GM12892 (cell line): Measurements from ENCODE around the gene MYO16.

ENCODE experiments used
- POLR2A ChIP-seq: IDR thresholded peaks from 2 replicates; pipeline ENCODE4 v1.6.1; 2011; ENCODE audit warnings: low read depth, low read length, control low read depth
- POLR2AphosphoS5 ChIP-seq: IDR thresholded peaks from 2 replicates; pipeline ENCODE4 v1.6.1; 2011; ENCODE audit warnings: low read depth, low read length, control low read depth
- TAF1 ChIP-seq: IDR thresholded peaks from 2 replicates; pipeline ENCODE4 v1.6.1; 2011; ENCODE audit warnings: low read depth, mild to moderate bottlenecking, control low read depth, low read length, borderline replicate concordance

- TF ChIP-seq POLR2A (no peak), TAF1 (no peak), POLR2AphosphoS5 (no peak)
Observed at GRCh38 chr13:109180905-109181425, 551.6 kb downstream of the MYO16 start.
